Measurements from ENCODE around the gene C10orf90.
"Not testable (repeated sequence)": the region's sequence is repeated elsewhere in the genome, so short reads cannot be mapped to it uniquely, and the experiment has no call there.

C10orf90 gene

GRCh38 chr10:126581648-126582046 lies 88.8 kb downstream of the C10orf90 start:
- DNase-seq: no peak

GRCh38 chr10:126580873-126581647 lies 89.4 kb downstream of the C10orf90 start:
- DNase-seq: no peak

- DNase-seq: no peak
These were observed 94.2 kb downstream of the C10orf90 start for GRCh38 chr10:126576336-126576735.

- DNase-seq: no peak
These were observed 99.6 kb downstream of the C10orf90 start for GRCh38 chr10:126570621-126571602.

- no peak for DNase-seq
These were observed 100.3 kb downstream of the C10orf90 start for GRCh38 chr10:126570245-126570570.

GRCh38 chr10:126569513-126570244 lies 100.8 kb downstream of the C10orf90 start:
- no peak for DNase-seq

GRCh38 chr10:126568809-126569385 lies 101.6 kb downstream of the C10orf90 start:
- DNase-seq: no peak

GRCh38 chr10:126565871-126566270 lies 104.6 kb downstream of the C10orf90 start:
- no peak for DNase-seq

GRCh38 chr10:126565441-126565840 lies 105.1 kb downstream of the C10orf90 start:
- DNase-seq: peak; percentile 1

- peak; percentile 3 for DNase-seq
These were observed 106.1 kb downstream of the C10orf90 start for GRCh38 chr10:126564326-126564888.

- DNase-seq: no peak
These were observed 107.1 kb downstream of the C10orf90 start for GRCh38 chr10:126563361-126563760.

- no peak for DNase-seq
These were observed 108.4 kb downstream of the C10orf90 start for GRCh38 chr10:126561921-126562680.

GRCh38 chr10:126561294-126561920 lies 109.1 kb downstream of the C10orf90 start:
- DNase-seq: no peak

GRCh38 chr10:126558881-126559280 lies 111.6 kb downstream of the C10orf90 start:
- DNase-seq: no peak

- no peak for DNase-seq
These were observed 119.3 kb downstream of the C10orf90 start for GRCh38 chr10:126551202-126551601.

GRCh38 chr10:126550586-126550985 lies 119.9 kb downstream of the C10orf90 start:
- not testable (repeated sequence) for DNase-seq

- no peak for DNase-seq
These were observed 121.1 kb downstream of the C10orf90 start for GRCh38 chr10:126549344-126549743.

- no peak for DNase-seq
These were observed 125.9 kb downstream of the C10orf90 start for GRCh38 chr10:126544565-126544964.

GRCh38 chr10:126538439-126539135 lies 131.9 kb downstream of the C10orf90 start:
- no peak for DNase-seq

- no peak for DNase-seq
These were observed 133.8 kb downstream of the C10orf90 start for GRCh38 chr10:126536656-126537055.

Data from hematopoietic multipotent progenitor cell treated with erythropoietin and hydrocortisone succinate and interleukin-3 and kit ligand, for 4 days (in vitro differentiated cells).